ENCODE measurements around the gene TRMT44.
A peak's percentile ranks its signal among the peaks of the same experiment; 100 is the strongest.

Gene TRMT44

DNA sequence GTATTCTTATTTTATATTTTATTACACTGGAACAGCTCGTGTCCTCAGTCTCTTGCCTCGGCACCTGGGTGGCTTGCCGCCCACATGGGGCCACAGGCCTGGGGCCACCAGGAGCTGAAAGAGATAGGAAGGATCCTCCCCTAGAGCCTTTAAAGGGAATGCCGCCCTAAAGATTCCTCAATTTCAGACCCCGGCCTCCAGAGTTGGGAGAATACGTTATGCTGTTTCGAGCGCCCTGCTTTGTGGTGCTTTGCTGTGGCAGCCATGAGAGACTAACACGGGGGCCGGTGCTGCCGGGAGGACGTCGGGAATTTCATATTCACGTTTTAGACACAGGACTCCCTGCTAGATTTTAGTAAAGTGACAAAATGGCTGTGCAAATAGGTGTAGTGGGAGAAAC, 33.3 kb upstream of the TRMT44 start:
- no peak overlapping the region for H3K27ac ChIP-seq
- no peak for TF ChIP-seq ZFX (IDR thresholded peaks at IDR 0.05; ENCODE audit: borderline replicate concordance)
- TF ChIP-seq, protein P1, sequence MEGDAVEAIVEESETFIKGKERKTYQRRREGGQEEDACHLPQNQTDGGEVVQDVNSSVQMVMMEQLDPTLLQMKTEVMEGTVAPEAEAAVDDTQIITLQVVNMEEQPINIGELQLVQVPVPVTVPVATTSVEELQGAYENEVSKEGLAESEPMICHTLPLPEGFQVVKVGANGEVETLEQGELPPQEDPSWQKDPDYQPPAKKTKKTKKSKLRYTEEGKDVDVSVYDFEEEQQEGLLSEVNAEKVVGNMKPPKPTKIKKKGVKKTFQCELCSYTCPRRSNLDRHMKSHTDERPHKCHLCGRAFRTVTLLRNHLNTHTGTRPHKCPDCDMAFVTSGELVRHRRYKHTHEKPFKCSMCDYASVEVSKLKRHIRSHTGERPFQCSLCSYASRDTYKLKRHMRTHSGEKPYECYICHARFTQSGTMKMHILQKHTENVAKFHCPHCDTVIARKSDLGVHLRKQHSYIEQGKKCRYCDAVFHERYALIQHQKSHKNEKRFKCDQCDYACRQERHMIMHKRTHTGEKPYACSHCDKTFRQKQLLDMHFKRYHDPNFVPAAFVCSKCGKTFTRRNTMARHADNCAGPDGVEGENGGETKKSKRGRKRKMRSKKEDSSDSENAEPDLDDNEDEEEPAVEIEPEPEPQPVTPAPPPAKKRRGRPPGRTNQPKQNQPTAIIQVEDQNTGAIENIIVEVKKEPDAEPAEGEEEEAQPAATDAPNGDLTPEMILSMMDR (IDR thresholded peaks at IDR 0.05): no peak; the same call in 1 of the 2 replicates

DNA sequence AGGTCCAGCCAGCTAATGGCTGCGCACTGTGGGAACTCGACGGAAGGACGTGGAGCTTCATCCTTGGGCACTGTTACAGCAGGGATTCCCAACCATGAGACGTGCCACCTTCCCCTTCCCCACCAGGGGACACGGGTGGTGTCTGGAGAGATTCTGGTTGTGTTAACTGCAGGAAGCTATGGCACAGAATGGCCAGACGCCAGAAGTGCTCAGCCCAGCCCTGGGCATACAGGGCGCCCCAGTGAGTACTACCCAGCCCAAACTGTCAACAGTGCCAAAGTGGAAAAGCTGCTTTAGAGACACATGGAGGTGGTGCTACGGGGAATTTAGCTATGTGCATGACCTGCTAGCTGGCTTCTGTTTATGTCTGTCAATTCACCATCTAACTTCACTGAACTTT, 32.8 kb upstream of the TRMT44 start:
- no peak for TF ChIP-seq ZFX (IDR thresholded peaks at IDR 0.05; ENCODE audit: borderline replicate concordance)
- TF ChIP-seq, protein P1 (IDR thresholded peaks at IDR 0.05): no peak
- H3K27ac ChIP-seq: no peak overlapping the region

DNA sequence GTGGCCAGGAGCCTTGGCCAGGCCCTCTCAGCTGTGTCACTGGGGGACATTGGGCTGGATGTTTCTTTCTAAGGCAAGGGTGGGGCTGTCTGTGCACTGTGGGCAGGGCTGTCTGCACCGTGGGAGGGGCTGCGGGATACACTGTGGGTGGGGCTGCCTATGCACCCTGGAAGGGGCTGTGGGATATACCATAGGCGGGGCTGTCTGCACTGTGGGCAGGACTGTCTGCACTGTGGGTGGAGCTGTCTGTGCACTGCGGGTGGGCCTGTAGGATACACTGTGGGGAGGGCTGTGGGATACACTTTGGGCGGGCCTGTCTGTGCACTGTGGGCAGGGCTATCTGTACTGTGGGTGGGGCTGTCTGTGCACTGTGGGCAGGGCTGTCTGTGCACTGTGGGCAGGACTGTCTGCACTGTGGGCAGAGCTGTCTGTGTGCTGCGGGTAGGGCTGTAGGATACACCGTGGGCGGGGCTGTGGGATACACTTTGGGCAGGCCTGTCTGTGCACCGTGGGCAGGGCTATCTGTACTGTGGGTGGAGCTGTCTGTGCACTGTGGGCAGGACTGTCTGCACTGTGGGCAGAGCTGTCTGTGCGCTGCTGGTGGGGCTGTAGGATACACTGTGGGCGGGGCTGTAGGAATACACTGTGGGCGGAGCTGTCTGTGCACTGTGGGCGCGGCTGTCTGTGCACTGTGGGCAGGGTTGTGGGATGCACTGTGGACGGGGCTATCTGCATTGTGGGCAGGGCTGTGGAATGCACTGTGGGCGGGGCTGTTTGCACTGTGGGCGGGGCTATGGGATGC, 31.1 kb upstream of the TRMT44 start:
- TF ChIP-seq, protein P1 (IDR thresholded peaks at IDR 0.05): no peak
- no peak overlapping the region for H3K27ac ChIP-seq

DNA sequence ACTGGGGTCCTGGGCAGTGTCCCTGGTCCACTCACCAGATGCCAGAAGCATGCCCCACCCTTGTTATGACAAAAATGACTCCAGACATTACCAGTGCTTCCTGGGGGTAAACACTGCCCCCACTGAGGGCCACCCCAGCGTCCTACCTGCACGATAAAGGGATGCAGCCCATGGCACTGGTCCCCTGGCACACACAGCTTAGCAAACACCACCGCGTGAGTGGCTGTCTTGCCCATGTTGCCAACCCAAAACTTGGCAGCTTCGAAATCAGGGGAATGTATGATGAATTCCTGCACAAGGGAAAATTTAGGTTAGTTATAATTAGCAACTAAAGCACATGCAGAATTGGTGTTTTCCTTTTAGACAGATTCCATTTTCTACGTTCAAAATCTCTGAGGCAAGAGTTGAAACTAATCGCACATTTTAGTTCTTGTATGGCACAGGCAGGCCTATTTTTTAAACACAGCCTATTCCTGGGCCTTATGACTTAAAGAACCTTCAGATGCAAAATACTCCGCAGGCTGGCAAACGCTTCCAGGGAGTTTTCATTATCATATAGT, 30.4 kb upstream of the TRMT44 start:
- TF ChIP-seq ZFX (IDR thresholded peaks at IDR 0.05; ENCODE audit: borderline replicate concordance): no peak
- TF ChIP-seq, protein P1 (IDR thresholded peaks at IDR 0.05): no peak
- no peak overlapping the region for H3K27ac ChIP-seq

DNA sequence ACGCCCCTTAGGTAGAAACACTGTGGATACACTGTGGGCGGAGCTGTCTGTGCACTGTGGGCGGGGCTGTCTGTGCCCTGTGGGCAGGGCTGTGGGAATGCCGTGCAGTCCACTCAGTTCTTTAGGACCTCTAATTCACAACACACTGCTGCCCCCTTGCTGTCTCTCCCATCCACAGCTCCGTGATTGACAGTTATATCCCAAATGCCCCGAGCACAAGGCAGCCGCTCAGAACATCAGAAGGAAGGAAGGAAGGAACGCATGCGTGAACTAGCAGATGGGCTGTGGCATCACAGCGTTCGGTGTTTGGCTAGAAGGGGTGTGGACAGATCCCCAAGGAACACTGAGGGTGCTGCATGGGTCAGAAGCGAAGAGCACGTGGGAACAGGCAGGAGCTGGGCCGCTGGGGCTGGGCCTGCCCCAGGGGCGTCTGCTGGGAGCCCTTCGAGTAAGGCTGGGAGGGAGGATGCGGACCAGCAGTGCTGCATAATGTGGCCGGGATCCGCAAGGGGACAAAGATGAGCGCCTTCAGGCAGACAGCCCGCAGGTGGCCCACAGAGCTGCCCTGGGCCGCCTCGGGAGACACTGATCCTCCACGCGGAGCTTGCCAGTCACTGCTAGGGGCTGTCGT, 29.8 kb upstream of the TRMT44 start:
- no peak overlapping the region for H3K27ac ChIP-seq
- TF ChIP-seq, protein P1 (IDR thresholded peaks at IDR 0.05): peak; percentile 75
- no peak for TF ChIP-seq ZFX (IDR thresholded peaks at IDR 0.05; ENCODE audit: borderline replicate concordance)

DNA sequence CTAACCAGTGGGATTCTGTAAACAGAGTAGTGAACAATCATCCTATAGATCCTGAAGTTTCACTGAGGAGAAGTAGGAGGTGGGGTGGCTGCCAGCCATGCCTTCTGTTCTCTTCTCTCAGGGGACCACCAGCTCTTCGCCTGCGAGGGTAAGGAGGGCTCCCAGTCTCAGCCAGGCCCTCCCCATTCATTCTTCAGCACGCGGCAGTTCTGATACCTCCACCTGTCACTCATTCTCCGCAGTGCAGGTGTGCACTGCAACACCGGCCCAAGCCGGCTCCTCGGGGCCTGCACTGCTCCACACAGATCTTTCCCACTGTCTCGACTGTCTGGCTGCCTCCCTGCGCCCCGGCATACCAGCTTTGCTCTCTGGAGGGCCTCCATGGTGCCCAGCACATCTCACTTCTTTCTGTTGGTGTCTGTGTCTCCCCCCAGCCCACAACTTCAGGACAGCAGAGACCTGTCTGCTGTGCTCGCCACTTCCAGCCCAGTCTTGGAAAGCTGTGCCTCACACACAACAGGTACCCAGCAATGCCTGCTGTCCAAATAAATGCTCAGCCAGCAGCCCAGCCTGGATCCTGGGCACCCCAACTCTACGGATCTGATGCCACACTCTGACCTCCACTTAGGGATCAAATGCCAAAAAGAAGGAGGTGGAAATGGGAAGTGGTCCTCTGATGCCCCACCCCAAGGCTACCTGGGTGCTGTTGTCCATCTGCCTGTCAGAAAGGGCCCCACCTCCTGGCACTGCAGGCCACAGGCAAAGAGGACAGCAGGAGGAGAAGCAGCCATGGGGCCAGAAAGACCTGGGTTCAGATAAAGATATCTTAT, 29.0 kb upstream of the TRMT44 start:
- H3K27ac ChIP-seq: no peak overlapping the region
- TF ChIP-seq, protein P1 (IDR thresholded peaks at IDR 0.05): no peak
- no peak for TF ChIP-seq ZFX (IDR thresholded peaks at IDR 0.05; ENCODE audit: borderline replicate concordance)
